CD4-positive, alpha-beta memory T cell (primary cell): ENCODE measurements around the gene GRIN1. TPM values are rescaled to one million over a fixed set of nuclear protein-coding genes. Genes with fewer than 3 reads are reported as not detected.
A peak's percentile ranks its signal among the peaks of the same experiment; 100 is the strongest.

Experiments
- CTCF ChIA-PET: fragments of 350-600 bp; sonication (Branson Sonifier 250); formaldehyde crosslinking; loops from one replicate; lab custom pipeline; 2021; ENCODE audit warnings: inconsistent platforms; ENCODE audit not compliant: partially characterized antibody; lab: Charles Lee
- POLR2A ChIA-PET: fragments of 350-600 bp; sonication (Branson Sonifier 250); formaldehyde crosslinking; loops from one replicate; lab custom pipeline; 2021; ENCODE audit not compliant: partially characterized antibody; lab: Charles Lee
- DNase-seq, 5 donors: peaks; one replicate each; pipeline versions ENCODE4 v3.0.0 to v3.0.0-alpha.2; 2020 to 2022; ENCODE audit warnings: mixed read lengths in 1 of 5
- H3K27ac ChIP-seq: one replicate; pipeline ENCODE4 v1.7.0; 2013; ENCODE audit warnings: low read depth, low read length
- H3K27me3 ChIP-seq: 2 replicates; pipeline ENCODE4 v1.7.0; 2013; ENCODE audit warnings: mild to moderate bottlenecking, low read length, moderate library complexity; ENCODE audit not compliant: insufficient read depth
- H3K36me3 ChIP-seq: 2 replicates; pipeline ENCODE4 v1.7.0; 2013; ENCODE audit warnings: mild to moderate bottlenecking, low read length, moderate library complexity; ENCODE audit not compliant: insufficient read depth
- H3K4me1 ChIP-seq: 2 replicates; pipeline ENCODE4 v1.7.0; 2013; ENCODE audit warnings: mild to moderate bottlenecking, low read length, moderate library complexity; ENCODE audit not compliant: insufficient read depth
- H3K4me3 ChIP-seq, 2 donors: one replicate each; pipeline ENCODE4 v1.7.0; 2013; ENCODE audit warnings: low read length in 2 of 2, mild to moderate bottlenecking in 1 of 2
- H3K9me3 ChIP-seq, 2 donors: one replicate each; pipeline ENCODE4 v1.7.0; 2013; ENCODE audit warnings: low read length in 2 of 2, control low read depth in 1 of 2; ENCODE audit not compliant: control insufficient read depth in 1 of 2
- H3K27ac Mint-ChIP-seq, 7 donors: one replicate each; pipeline ENCODE4 v1.8.0; 2020 to 2021; ENCODE audit warnings: mixed read lengths in 7 of 7, mild to moderate bottlenecking in 6 of 7, inconsistent platforms in 3 of 7, moderate library complexity in 3 of 7
- H3K27me3 Mint-ChIP-seq, 2 donors: one replicate each; pipeline ENCODE4 v1.8.0; 2020 to 2021; ENCODE audit warnings: mixed read lengths in 2 of 2
- H3K36me3 Mint-ChIP-seq, 2 donors: one replicate each; pipeline ENCODE4 v1.8.0; 2020 to 2021; ENCODE audit warnings: mixed read lengths in 2 of 2, inconsistent platforms in 1 of 2, mild to moderate bottlenecking in 1 of 2
- H3K4me1 Mint-ChIP-seq, 4 donors: one replicate each; pipeline ENCODE4 v1.8.0; 2020 to 2021; ENCODE audit warnings: mixed read lengths in 4 of 4, mild to moderate bottlenecking in 1 of 4
- H3K4me3 Mint-ChIP-seq, 8 donors: one replicate each; pipeline ENCODE4 v1.8.0; 2020 to 2021; ENCODE audit warnings: mixed read lengths in 8 of 8, mild to moderate bottlenecking in 7 of 8, moderate library complexity in 6 of 8, inconsistent platforms in 3 of 8
- H3K9me3 Mint-ChIP-seq, 8 donors: one replicate each; pipeline ENCODE4 v1.8.0; 2020 to 2021; ENCODE audit warnings: mixed read lengths in 8 of 8, mild to moderate bottlenecking in 5 of 8, inconsistent platforms in 3 of 8, moderate library complexity in 1 of 8
- intact Hi-C: fragments of 100-400 bp; cut with micrococcal nuclease; formaldehyde crosslinking; loops from one replicate; pipeline ENCODE4 v1.15.1; 2023
- polyA plus RNA-seq, 2 donors: library from polyadenylated mRNA; unstranded; fragments of 300-500 nt; fragmentation: Illumina TruSeq; gene quantifications; one replicate each; pipeline ENCODE4 v1.2.3, GENCODE V29; 2021
- total RNA-seq, 2 experiments: library from RNA; stranded (reverse); gene quantifications; one replicate each; pipeline ENCODE4 v1.2.3, GENCODE V29; 2021

The GRIN1 gene
- total and polyA plus RNA-seq, 4 experiments from 2014 or later = not detected

DNA sequence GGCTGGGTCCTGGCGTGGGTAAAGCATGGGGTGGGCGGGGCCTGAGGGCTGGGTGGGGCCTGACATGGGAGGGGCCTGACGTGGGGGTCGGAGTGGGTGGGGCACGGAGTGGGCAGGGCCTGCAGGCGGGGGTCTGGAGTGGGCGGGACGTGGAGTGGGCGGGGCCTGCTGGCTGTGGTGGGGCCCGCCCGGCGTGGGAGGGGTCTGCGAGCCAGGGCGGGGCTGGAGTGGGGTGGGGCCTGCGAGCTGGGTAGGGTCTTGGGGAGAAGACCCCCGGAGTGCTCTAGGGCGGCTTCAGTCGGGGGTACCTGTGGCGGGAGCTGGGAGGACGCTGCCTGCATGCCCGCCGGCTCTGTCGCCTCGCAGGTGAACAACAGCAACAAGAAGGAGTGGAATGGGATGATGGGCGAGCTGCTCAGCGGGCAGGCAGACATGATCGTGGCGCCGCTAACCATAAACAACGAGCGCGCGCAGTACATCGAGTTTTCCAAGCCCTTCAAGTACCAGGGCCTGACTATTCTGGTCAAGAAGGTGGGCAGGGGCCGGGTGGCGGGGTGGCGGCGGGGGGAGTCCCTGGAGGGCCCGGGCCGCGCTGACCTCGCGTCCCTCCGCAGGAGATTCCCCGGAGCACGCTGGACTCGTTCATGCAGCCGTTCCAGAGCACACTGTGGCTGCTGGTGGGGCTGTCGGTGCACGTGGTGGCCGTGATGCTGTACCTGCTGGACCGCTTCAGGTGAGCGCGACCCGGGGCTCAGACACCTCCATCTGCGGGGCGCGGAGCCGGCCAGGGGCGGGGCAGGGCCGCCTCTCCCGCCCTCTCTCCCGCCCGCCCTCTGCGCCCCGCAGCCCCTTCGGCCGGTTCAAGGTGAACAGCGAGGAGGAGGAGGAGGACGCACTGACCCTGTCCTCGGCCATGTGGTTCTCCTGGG, 22.9 kb downstream of the GRIN1 start:
- Histone ChIP-seq H3K4me1 (peaks cover 14% of the 10 kb centered on the region), H3K27me3 (peaks cover 16% of the 10 kb centered on the region), H3K9me3 (no peaks in the 10 kb centered on the region), H3K36me3 (no peaks in the 10 kb centered on the region), H3K4me3 (no peak overlapping the region), H3K27ac (no peak overlapping the region)
- DNase-seq = no peak
- Mint-ChIP-seq H3K4me1 (peaks cover 5 to 25% (median 14%) of the 10 kb centered on the region in 4 donors), H3K27ac (no peak overlapping the region), H3K4me3 (no peak overlapping the region), H3K36me3 (no peaks in the 10 kb centered on the region), H3K27me3 (peaks cover 17 to 36% of the 10 kb centered on the region in 2 donors), H3K9me3 (no peaks in the 10 kb centered on the region)
- ChIA-PET CTCF (no interaction called here), POLR2A (interaction anchor here (1.0 kb wide), 1 partner anchor 26 kb away, joined by 3 read pairs; no protein-coding TSS in a partner anchor)
- intact Hi-C loops = no loop called here

DNA sequence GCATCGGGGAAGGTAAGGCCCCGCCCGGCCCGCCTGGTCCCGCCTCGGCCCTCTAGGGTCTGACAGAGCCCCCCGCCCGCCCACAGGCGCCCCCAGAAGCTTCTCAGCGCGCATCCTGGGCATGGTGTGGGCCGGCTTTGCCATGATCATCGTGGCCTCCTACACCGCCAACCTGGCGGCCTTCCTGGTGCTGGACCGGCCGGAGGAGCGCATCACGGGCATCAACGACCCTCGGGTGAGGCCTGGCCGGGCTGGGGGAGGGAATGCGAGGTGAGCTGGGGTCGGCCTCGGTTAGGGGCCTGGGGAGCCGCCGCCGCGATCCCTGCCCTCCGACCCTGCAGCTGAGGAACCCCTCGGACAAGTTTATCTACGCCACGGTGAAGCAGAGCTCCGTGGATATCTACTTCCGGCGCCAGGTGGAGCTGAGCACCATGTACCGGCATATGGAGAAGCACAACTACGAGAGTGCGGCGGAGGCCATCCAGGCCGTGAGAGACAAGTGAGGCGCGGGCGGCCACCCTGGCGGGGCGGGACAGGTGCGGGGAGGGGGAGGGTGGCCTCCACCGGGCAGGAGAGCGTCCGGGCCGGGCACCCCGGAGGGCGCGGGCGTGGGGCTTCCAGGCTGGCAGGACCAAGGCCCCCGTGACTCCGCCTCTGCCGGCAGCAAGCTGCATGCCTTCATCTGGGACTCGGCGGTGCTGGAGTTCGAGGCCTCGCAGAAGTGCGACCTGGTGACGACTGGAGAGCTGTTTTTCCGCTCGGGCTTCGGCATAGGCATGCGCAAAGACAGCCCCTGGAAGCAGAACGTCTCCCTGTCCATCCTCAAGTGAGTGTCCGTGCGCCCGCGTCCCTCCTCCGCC, 23.8 kb downstream of the GRIN1 start:
- Histone ChIP-seq H3K27me3 (peaks cover 19% of the 10 kb centered on the region), H3K4me1 (peaks cover 6% of the 10 kb centered on the region), H3K4me3 (no peak overlapping the region), H3K36me3 (no peaks in the 10 kb centered on the region), H3K9me3 (no peaks in the 10 kb centered on the region), H3K27ac (no peak overlapping the region)
- CTCF ChIA-PET = interaction anchor here (0.5 kb wide), 1 partner anchor 40 kb away, joined by 4 read pairs; no protein-coding TSS in a partner anchor
- peaks cover 17 to 30% of the 10 kb centered on the region in 2 donors for H3K27me3 Mint-ChIP-seq
- peaks cover 5 to 20% (median 10%) of the 10 kb centered on the region in 4 donors for H3K4me1 Mint-ChIP-seq
- DNase-seq = peak in 2 of 5 donors; percentile 23 to 25
- H3K27ac Mint-ChIP-seq = no peak overlapping the region
- no peaks in the 10 kb centered on the region for H3K36me3 Mint-ChIP-seq
- intact Hi-C loops = no loop called here
- H3K9me3 Mint-ChIP-seq = no peaks in the 10 kb centered on the region
- H3K4me3 Mint-ChIP-seq = peak overlapping the region in 4 of 8 donors; percentile 28 to 54 (median 37)
- POLR2A ChIA-PET = interaction anchor here (0.6 to 1.4 kb wide), 4 partner anchors 25 to 78 kb away, joined by 3 to 4 read pairs (median 3); partner anchors contain the start of gene TUBB4B

DNA sequence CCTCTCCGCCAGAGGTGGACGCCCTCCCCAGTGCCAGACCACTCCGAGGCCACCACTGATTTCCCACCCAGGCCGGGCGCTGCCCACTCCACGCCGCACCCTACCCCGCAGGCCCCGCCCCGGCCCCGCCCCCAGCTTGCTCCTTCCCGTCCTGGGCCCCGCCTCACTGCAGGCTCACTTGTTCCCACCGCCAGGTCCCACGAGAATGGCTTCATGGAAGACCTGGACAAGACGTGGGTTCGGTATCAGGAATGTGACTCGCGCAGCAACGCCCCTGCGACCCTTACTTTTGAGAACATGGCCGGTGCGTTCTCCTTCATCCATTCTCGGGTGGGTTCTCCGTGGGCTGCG, 24.4 kb downstream of the GRIN1 start:
- ChIA-PET CTCF (no interaction called here), POLR2A (interaction anchor here (0.6 to 1.4 kb wide), 4 partner anchors 24 to 78 kb away, joined by 3 to 4 read pairs (median 3); partner anchors contain the start of gene TUBB4B)
- Mint-ChIP-seq H3K4me1 (peaks cover 3 to 14% (median 5%) of the 10 kb centered on the region in 4 donors), H3K9me3 (no peaks in the 10 kb centered on the region), H3K36me3 (no peaks in the 10 kb centered on the region), H3K27ac (no peak overlapping the region), H3K4me3 (peak overlapping the region in 2 of 8 donors; percentile 15 to 35), H3K27me3 (peaks cover 15 to 24% of the 10 kb centered on the region in 2 donors)
- Histone ChIP-seq H3K4me1 (peaks cover 6% of the 10 kb centered on the region), H3K4me3 (no peak overlapping the region), H3K27ac (no peak overlapping the region), H3K36me3 (no peaks in the 10 kb centered on the region), H3K9me3 (no peaks in the 10 kb centered on the region), H3K27me3 (peaks cover 18% of the 10 kb centered on the region)
- no peak for DNase-seq
- intact Hi-C loops = no loop called here

DNA sequence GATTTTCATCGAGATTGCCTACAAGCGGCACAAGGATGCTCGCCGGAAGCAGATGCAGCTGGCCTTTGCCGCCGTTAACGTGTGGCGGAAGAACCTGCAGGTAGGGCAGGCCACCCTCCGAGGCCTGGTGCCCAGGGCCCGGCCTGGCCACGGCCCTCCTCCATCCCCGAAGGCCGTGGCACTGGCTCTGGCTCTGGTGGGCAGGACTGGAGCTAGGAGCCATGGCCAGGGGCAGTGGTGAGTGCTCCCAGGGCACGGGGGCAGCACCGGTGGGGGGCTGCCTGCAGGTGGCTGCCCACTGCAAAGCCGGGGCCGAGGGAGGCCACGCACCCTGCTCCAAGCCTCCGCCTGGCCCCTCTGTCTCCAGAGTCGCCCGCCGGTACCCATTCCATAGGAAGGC, 24.9 kb downstream of the GRIN1 start:
- no peak overlapping the region for H3K4me3 ChIP-seq
- Mint-ChIP-seq H3K4me1 (peaks cover 2 to 12% (median 4%) of the 10 kb centered on the region in 4 donors), H3K9me3 (no peaks in the 10 kb centered on the region), H3K27me3 (peaks cover 16 to 23% of the 10 kb centered on the region in 2 donors), H3K4me3 (no peak overlapping the region), H3K36me3 (no peaks in the 10 kb centered on the region), H3K27ac (no peak overlapping the region)
- no peak overlapping the region for H3K27ac ChIP-seq
- H3K36me3 ChIP-seq = no peaks in the 10 kb centered on the region
- DNase-seq = no peak
- H3K4me1 ChIP-seq = peaks cover 1% of the 10 kb centered on the region
- no peaks in the 10 kb centered on the region for H3K9me3 ChIP-seq
- peaks cover 14% of the 10 kb centered on the region for H3K27me3 ChIP-seq
- ChIA-PET POLR2A (interaction anchor here (1.4 kb wide), 1 partner anchor 77 kb away, joined by 4 read pairs; the partner anchor contains the start of gene TUBB4B), CTCF (no interaction called here)
- intact Hi-C loops = no loop called here

DNA sequence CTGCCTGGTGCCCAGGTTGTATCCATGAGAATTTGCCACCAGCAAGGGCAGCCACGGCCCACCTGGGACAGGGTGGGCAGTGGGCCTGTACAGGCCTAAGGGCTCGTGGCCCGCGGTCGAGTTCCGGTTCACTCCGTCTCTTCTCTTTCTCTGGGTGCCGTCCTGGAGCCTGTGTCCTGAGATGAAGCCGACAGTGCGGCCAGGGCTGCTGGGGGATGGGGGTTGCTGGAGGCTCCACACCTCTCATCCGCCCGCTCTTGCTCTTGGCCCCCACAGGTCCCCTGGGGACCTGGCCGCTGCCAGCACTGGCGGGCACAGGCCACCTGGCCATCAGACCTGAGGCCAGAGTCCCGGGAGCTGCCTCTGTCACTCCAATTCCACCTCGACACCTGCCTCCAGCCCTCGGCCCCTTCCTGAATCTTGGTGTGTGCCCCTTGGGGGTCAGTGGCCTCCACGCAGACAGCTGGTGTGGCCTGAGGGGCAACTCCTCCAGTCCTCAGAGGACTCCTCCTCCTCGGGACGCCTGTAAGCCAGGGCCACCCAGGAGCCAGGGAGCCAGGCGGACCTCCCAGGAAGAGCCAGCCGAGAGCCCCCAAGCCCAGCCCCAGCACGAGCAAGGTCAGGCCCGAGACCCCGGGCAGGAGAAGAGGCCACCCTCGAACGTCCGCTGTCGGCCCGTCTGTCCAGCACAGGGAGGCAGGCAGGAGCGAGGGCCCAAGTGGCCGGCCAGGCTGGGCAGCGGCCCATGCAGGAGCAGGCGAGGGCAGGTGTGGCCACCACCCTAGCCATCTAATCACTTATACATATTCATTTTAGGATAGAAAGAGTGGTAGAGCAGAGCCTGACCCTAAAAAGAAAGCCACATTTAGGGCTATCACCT, 25.7 kb downstream of the GRIN1 start:
- no peak overlapping the region for H3K4me3 ChIP-seq
- intact Hi-C loops = no loop called here
- H3K9me3 Mint-ChIP-seq = no peaks in the 10 kb centered on the region
- no peaks in the 10 kb centered on the region for H3K4me1 ChIP-seq
- no peak overlapping the region for H3K27ac ChIP-seq
- peaks cover 0 to 4% (median under 1%) of the 10 kb centered on the region in 4 donors for H3K4me1 Mint-ChIP-seq
- H3K27me3 Mint-ChIP-seq = peaks cover 15 to 18% of the 10 kb centered on the region in 2 donors
- ChIA-PET POLR2A (no interaction called here), CTCF (no interaction called here)
- no peak for DNase-seq
- H3K36me3 Mint-ChIP-seq = no peaks in the 10 kb centered on the region
- H3K36me3 ChIP-seq = no peaks in the 10 kb centered on the region
- no peak overlapping the region for H3K27ac Mint-ChIP-seq
- no peaks in the 10 kb centered on the region for H3K9me3 ChIP-seq
- peaks cover 10% of the 10 kb centered on the region for H3K27me3 ChIP-seq
- H3K4me3 Mint-ChIP-seq = no peak overlapping the region

DNA sequence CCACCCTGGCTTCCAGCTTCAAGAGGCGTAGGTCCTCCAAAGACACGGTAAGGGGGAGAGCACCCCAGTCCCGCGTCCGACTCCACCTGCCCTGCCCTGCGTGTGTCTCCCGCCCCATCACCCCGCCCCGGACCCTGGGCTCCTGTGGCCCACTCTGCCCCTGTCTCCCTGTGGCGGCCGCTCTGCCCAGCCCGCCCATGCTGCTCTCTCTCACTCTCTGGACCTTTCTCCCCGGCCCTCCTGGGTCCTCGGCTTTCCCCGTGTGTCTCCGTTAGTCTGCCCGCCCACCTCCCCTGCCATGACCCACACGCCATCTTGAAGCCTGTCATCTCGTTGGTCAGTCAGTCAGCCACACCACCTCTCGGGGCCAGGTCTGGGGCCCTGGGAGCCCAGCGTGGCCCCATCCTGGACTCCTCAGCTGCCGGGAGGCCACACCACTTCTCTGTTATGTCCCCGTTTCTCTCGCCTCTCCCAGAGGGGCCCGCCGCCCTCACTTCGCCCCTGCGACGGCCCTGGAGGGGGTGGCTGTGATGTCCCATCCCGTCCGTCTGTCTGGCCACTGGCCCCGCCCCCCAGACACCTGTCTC, 26.4 kb downstream of the GRIN1 start:
- Histone ChIP-seq H3K36me3 (no peaks in the 10 kb centered on the region), H3K27me3 (peaks cover 18% of the 10 kb centered on the region), H3K9me3 (no peaks in the 10 kb centered on the region), H3K27ac (no peak overlapping the region), H3K4me3 (no peak overlapping the region), H3K4me1 (no peaks in the 10 kb centered on the region)
- no peak for DNase-seq
- Mint-ChIP-seq H3K9me3 (no peaks in the 10 kb centered on the region), H3K4me1 (peaks cover 0 to 4% (median under 1%) of the 10 kb centered on the region in 4 donors), H3K4me3 (no peak overlapping the region), H3K27me3 (peaks cover 14 to 18% of the 10 kb centered on the region in 2 donors), H3K27ac (no peak overlapping the region), H3K36me3 (no peaks in the 10 kb centered on the region)
- intact Hi-C loops = no loop called here
- CTCF ChIA-PET = no interaction called here
- POLR2A ChIA-PET = no interaction called here
